ENCODE data around the gene DLGAP4.

DNA sequence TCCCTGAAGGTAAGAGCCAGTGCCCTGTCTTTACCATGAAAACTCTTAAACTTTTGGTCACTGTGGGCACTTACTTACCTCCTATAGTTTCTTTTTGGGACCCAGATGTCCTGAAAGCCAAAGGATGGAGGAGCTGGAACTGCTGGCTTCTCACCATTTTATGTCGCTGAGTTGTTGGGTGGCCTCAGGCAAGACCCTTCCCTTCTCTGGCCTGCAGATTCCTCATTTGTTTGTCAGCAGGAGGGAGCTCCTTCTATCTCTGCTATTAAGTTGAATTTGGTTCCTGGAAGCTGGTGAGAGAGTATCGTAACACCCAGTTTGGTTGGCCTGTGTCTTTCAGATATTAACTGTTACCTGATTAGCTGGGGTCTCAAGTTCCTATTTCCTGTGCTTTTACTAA is 167.0 kb downstream of the DLGAP4 start:
- TF ChIP-seq, protein P1, sequence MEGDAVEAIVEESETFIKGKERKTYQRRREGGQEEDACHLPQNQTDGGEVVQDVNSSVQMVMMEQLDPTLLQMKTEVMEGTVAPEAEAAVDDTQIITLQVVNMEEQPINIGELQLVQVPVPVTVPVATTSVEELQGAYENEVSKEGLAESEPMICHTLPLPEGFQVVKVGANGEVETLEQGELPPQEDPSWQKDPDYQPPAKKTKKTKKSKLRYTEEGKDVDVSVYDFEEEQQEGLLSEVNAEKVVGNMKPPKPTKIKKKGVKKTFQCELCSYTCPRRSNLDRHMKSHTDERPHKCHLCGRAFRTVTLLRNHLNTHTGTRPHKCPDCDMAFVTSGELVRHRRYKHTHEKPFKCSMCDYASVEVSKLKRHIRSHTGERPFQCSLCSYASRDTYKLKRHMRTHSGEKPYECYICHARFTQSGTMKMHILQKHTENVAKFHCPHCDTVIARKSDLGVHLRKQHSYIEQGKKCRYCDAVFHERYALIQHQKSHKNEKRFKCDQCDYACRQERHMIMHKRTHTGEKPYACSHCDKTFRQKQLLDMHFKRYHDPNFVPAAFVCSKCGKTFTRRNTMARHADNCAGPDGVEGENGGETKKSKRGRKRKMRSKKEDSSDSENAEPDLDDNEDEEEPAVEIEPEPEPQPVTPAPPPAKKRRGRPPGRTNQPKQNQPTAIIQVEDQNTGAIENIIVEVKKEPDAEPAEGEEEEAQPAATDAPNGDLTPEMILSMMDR (IDR thresholded peaks at IDR 0.05; ENCODE audit: insufficient read depth, low read length): no peak
- no peak for TF ChIP-seq GABPA (IDR thresholded peaks at IDR 0.05; ENCODE audit: low read depth)
- no peak for TF ChIP-seq POLR2AphosphoS5 (IDR thresholded peaks at IDR 0.05; ENCODE audit: low read depth)
- TF ChIP-seq, protein P2, sequence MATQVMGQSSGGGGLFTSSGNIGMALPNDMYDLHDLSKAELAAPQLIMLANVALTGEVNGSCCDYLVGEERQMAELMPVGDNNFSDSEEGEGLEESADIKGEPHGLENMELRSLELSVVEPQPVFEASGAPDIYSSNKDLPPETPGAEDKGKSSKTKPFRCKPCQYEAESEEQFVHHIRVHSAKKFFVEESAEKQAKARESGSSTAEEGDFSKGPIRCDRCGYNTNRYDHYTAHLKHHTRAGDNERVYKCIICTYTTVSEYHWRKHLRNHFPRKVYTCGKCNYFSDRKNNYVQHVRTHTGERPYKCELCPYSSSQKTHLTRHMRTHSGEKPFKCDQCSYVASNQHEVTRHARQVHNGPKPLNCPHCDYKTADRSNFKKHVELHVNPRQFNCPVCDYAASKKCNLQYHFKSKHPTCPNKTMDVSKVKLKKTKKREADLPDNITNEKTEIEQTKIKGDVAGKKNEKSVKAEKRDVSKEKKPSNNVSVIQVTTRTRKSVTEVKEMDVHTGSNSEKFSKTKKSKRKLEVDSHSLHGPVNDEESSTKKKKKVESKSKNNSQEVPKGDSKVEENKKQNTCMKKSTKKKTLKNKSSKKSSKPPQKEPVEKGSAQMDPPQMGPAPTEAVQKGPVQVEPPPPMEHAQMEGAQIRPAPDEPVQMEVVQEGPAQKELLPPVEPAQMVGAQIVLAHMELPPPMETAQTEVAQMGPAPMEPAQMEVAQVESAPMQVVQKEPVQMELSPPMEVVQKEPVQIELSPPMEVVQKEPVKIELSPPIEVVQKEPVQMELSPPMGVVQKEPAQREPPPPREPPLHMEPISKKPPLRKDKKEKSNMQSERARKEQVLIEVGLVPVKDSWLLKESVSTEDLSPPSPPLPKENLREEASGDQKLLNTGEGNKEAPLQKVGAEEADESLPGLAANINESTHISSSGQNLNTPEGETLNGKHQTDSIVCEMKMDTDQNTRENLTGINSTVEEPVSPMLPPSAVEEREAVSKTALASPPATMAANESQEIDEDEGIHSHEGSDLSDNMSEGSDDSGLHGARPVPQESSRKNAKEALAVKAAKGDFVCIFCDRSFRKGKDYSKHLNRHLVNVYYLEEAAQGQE (IDR thresholded peaks at IDR 0.05; ENCODE audit: insufficient replicate concordance, low read depth): no peak
- no peak for TF ChIP-seq SPI1 (IDR thresholded peaks at IDR 0.05; ENCODE audit: borderline replicate concordance, low read depth)
